Kidney tubule cell (primary cell): Measurements from ENCODE around the gene EDARADD.
"Not testable (repeated sequence)": the region's sequence is repeated elsewhere in the genome, so short reads cannot be mapped to it uniquely, and the experiment has no call there.

ENCODE experiments used
- DNase-seq: peaks from one replicate; pipeline ENCODE4 v3.0.0-alpha.2; 2018; ENCODE audit warnings: low spot score

EDARADD gene

DNA sequence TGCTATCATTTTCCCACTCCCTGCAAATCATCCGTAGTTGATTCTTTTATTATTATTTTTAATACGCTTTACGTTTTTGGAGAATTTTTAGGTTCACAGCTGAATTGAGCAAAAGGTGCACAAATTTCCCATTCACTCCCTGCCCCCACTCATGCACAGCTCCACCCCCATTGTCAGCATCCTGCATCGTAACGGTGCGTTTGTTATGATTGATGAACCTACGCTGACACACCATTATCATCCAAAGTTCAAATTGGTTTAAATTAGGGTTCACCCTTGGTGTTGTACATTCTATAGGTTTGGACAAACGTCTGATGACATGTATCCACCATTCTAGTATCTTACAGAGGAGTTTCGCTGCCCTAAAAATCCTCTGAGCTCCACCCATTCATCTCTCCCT, 44.5 kb downstream of the EDARADD start:
- DNase-seq = no peak

DNA sequence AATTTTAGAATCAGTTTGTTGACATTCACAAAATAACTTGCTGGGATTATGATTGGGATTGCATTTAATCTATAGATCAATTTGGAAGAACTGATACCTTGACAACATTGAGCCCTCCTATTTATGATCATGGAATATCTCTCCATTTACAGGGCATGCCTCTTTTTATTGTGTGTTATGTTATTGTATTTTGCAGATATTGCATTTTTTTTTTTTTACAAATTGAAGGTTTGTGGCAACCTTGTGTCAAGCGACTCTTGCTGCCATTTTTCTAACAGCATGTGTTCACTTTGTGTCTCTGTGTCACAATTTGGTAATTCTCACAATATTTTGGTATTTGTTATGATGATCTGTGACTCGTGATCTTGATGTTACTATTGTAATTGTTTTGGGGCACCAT, 46.3 kb downstream of the EDARADD start:
- no peak for DNase-seq

DNA sequence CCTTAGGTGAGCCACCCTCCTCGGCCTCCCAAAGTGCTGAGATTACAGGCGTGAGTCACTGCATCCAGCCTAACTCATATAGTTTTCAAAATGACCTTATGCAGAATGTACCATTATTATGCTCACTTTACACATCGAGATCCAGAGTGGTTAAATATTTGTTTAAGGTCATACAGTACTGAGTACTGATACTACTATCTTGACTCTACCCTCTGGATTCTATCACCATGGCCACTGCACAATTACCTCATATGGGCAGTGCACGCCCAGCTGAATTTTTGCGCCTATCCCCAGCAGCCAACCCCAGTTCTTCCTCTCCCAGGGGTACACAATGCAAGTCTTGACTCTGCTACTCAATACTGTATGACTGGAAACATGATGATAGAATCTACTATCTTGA, 56.7 kb downstream of the EDARADD start:
- DNase-seq = no peak

DNA sequence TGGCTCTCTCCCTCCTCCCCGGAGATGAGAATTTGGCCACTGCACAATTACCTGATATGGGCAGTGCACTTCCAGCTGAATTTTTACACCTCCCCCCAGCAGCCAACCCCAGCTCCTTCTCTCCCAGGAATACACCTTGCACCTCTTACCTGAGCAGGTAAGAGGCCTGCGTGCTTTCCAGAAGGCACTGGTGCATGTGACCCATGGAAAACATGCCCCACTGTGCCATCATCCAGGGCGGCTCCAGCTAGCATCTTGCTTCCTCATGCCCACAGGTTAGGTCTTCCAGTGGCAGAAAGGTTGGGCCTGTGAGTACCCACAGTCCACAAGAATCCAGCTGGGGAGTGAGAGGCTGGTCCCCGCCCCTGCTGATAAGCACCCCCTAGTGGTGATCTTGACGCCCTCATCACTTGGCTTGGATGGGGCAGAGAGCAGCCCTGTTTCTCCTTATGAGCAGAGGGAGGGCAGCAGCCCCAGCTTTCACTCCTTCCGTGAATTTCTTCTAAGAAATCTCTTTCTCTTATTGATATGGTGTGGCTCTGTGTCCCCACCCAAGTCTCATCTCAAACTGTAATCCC, 57.8 kb downstream of the EDARADD start:
- DNase-seq = peak; percentile 23

DNA sequence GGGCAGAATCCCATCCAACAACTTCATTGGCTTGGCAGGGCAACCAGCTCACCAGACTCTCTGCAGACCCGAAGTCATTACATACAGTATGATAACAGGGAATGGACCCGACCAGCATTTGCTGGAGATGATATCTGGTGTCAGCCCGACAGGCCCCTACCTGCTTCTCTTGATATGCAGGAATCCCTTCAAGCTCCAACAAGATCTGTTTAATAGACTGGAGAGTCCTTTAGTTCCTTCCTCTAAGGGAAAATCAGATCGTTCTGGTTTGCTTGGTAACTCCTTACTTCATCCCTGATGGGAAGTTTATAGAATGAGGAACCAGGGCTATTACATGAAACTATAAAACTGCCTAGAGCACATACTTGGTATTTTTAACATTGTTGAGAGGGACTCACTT, 61.2 kb downstream of the EDARADD start:
- no peak for DNase-seq

DNA sequence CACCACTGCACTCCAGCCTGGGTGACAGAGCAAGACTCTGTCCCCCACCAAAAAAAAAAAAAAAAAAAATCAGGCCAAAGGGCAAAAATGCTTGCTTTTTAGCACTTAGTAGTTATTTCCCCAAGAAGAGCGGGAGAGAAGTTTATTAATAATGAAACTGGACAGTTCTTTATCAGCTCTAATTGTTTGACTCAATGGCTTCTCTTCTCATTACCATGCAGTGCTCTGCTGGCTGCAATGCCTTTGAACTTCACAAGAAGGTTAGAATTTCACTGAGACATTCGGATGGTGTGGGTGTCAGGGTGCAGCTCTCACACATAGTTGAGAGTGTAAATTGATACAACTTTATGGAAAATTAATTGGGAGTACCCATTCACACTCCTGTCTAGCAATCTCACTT, 63.7 kb downstream of the EDARADD start:
- DNase-seq = no peak

DNA sequence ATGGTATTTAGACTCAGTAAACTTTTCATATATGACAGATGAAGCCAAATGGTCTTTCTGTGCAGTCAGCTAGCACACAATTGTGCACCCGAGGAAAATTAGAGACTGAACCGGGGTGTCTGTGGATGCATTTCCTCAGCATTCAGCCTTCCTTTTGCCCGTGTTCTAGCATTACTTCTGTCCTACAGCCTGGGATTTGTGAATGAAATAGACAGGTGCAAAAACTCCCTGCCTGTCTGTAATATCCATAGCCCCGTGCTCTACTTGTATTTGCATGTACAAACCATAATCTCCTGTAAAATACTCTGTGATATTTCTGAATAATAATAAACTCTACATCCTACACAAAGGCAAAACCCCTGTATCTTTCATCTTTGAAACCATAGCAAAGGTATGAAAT, 64.9 kb downstream of the EDARADD start:
- DNase-seq = no peak

DNA sequence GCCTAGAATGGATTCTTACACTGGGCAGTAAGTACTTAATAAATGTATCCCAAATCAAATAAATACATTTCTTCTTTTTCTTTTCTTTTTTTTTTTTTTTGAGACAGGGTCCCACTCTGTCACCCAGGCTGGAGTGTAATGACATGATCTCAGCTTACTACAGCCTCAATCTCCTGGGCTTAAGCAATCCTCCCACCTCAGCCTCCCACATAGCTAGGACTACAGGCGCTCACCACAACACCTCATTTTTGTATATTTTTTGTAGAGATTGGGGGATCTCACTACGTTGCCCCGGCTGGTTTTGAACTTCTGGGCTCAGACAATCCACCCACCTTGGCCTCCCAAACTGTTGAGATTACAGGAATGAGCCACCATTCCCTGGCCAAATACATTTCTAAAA, 66.0 kb downstream of the EDARADD start:
- DNase-seq = no peak

DNA sequence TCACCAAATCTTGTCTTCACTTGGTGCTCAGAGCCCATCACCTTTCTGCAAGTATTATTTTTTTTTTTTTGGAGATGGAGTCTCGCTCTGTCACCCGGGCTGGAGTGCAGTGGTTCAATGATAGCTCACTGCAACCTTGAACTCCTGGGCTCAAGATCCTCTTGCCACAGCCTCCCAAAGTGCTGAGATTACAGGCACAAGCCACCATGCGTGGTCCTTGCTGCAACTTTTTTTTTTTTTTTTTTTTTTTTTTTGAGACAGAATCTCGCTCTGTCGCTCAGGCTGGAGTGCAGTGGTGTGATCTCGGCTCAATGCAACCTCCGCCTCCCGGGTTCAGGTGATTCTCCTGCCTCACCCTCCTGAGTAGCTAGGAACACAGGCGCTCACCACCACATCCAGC, 70.1 kb downstream of the EDARADD start:
- DNase-seq = not testable (repeated sequence)

DNA sequence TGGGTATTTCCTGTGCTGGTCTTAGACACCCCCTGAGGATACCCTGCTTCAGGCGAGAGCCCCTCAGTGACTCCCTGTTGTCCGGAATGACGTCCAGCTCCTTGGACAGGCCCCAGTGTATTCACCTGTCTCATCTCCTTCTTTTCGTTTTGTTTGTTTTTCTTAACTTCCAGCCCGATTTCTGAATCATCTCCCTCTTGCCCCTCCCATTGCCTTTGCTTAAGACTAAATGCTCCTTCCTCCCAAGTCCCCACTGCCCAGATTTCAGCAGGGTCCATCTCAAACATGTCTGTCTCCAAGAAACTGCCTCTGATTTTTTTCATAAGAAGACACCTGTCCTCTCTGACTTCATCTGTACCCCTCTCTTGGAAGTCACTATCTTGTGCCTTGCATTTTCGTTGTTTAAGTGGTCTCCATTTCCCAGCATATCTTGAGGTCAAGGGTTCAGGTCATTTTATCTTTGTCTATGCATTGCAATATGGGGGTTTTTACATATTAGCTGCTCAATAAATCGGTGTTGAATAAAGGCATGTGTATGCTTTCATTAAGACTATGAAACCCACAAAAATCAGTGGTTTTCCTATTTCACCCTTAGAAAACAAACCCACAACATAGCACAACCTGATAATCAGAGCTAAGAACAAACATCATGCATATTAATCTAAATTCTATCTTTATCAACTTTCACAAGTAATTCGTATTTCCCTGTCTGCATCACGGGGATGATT, 71.3 kb downstream of the EDARADD start:
- no peak for DNase-seq

DNA sequence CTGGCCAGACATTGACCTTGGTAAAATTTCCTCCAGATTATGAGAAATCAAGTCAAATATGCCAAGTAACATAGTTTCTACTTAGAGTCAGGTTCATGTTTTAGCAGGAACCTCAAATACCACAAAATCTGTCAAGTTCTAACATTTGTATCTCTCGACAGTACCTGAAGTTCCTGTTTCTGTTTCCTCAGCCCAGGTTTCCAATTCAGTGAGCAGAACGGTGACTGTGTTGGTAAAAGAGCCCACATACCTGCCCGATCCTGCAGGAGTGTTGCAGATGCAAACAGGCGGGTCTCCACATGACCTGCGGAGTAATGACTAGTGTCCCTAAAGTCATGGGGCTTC, 71.8 kb downstream of the EDARADD start:
- DNase-seq = peak; percentile 48

DNA sequence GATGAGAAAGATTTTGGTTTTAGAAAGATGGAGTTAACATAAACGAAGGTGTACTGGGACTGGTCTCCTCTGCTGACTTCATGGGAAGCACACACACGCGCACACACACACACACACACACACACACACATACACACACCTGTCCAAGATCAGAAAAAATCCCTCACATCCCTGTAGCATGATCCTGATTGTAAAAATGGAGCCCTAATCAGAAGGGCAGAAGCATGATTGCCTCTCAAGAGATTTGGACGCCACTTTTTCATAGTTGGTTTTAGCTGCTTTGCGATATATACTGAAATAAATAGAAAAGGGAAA, 73.2 kb downstream of the EDARADD start:
- no peak for DNase-seq

DNA sequence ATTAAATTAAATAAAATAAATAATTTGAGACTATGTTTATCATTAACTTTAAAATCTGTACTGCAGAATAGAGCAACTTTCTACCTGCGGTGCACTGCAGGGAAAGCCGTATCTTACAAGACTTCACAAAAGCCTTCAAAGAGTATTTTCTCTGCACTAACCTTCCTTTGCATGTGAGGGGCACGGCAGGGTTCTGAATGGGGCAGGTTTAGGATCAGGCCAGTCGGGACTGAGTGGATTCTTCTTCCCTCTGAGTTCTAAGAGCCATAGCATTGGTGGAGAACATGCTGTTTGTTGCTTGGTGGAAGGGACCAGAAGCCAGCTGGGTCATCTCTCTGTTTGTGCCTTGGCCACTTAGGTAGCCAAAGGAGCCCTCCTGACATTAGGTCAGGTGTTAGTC, 74.5 kb downstream of the EDARADD start:
- no peak for DNase-seq

DNA sequence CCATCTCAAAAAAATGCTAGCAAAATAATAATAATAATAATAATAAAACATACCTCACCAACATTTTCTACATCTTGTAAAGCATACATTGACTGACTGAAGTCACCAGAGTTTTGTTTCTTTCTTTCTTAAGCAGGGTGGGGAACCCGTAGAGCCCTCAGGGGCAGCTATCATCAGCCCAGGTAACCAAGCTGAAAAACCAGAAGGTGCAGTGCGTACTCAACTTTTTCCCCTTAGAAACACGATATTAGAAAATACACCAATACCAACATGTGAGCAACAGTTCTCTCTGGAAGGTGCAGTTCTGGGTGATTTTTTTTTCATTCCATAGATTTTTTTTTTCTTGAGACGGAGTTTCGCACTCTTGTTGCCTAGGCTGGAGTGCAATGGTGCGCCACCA, 75.4 kb downstream of the EDARADD start:
- no peak for DNase-seq

DNA sequence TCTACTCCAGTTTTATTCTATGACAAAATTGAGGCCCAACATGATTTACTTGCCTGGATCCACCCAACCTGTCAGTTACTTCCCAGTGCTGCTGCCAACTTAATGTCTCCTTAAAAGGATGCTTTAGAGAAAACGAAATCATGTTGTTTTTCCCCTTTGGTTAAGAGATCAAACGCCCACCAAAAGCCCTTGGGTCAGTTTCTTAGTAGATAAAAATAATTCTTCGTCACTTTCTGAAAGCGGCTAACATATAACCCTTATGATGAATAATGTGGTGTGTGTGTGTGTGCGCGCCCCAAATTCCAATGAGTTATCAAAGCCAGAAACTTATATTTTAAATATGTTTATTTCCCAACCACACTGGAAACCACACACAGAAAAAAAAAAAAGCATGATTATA, 77.0 kb downstream of the EDARADD start:
- DNase-seq = no peak

DNA sequence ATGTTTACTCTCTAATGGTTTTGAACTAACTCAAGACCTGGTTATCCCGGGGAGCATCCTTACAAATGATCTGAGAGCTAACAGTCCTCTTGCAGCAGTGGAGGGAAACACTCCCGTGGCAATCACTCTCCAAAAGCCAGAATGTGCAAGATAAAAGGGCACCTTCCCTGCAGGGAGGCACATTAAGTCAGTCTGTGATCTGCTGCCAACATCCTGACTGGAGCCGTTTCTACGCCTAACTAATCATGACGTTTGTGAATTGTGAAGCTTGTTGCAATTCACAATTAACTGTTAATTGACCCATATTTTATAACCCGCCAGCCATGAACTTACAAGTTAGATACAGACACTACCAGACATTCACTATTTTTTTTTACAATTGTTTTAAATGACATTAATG, 77.6 kb downstream of the EDARADD start:
- no peak for DNase-seq

DNA sequence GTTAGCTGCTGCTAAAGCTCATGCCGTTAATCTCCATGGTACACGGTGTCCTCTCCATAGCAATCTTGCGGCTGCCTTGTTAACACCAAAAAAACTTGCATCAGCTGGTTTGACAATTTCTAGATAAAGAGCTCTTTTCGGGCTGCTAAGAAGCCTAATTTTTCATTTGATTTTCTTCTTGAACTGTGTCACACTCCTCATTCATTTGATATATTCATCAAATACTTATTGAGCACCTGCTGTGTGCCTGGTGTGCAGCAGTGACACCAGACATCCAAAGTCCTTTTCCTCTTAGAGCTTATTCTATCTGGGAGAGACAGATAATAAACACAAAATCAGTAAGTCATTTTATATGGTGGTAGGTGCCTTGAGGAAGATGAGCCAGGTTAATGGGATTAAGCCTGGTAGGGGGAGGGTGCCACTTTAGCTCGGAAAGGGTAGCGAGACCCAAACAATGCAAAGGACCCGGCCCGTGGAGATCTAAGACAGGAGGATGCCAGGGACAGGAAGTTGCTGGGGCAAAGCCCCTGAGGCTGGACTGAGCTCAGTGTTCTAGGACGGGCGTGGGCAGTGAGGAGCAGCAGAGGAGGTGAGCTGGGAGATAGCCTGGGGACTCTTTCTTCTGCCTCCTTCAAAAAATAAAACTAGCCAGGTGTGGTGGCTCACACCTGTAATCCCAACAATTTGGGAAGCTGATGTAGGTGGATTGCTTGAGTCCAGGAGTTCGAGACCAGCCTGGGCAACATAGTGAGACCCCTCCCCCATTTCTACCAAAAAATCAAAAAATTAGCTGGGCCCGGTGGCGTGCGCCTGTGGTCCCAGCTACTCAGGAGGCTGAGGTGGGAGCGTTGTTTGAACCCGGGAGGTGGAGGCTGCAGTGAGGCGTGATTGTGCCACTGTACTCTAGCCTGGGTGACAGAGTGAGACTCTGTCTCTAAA, 79.0 kb downstream of the EDARADD start:
- DNase-seq = no peak

DNA sequence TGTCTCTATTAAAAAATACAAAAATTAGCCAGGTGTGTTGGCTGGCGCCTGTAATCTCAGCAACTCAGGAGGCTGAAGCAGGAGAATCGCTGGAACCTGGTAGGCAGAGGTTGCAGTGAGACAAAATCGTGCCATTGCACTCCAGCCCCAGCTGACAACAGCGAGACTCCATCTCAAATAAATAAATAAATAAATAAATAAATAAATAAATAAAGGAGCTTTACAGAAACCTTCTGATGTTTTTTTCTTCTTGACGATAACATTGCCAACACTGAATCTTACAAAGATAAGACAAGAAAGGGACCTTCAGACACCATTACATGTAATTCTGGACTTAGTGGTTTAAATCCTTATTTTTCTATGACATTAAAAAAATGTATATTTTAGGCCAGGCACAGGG, 81.9 kb downstream of the EDARADD start:
- DNase-seq = no peak

DNA sequence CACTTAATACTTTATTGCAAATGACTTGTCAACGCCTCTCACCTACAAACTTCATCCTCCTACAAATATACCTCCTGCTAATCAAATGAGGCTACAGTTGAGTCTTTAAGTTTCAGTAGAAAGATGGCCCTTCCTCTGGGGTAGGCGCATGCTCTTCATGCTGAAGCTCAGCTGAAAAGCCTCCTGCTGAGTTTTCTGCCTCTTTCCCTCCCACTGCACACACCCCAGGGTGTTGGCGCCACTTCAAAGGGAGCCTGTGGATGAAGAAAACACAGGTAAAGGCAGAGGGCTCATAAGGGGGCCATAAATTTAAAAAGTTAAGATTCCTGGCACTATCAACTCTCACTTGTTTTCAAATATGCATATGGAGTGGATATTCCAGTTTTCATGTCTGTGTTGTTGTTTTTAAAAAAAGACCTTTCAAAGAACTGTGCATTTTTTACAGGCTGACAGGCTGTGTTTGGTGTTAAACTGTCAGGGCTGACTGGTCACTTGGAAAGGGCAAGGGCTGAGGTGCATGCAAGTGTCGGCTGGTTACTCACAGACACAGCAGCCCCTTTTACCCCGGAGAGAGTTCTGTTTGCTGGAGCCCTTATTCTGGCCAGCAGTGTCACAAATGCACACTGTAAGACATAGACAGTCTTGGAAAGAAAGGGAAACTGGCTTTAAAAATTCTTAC, 86.8 kb downstream of the EDARADD start:
- peak; percentile 25 for DNase-seq

DNA sequence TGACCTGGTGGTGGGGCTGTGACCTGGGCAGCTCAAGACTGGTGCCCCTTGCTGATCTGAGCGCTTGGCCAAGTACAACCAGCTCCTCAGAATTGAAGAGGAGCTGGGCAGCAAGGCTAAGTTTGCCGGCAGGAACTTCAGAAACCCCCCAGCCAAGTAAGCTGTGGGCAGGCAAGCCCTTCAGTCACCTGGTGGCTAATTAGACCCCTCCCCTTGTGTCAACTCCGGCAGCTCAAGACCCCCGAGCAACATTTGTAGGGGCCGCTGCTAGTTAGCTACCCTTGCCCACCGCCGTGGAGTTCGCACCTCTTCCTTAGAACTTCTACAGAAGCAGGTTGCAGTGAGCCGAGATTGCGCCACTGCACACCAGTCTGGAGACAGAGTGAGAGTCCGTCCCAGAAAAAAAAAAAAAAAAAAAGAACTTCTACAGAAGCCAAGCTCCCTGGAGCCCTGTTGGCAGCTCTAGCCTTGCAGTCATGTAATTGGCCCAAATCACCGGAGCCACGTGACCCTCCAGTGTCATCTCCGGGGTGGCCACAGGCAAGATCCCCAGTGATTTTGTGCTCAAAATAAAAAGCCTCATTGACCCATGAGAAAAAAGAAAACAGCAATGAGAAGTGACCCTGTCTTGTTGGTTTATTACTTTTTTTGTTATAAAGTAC, 90.4 kb downstream of the EDARADD start:
- DNase-seq = no peak

DNA sequence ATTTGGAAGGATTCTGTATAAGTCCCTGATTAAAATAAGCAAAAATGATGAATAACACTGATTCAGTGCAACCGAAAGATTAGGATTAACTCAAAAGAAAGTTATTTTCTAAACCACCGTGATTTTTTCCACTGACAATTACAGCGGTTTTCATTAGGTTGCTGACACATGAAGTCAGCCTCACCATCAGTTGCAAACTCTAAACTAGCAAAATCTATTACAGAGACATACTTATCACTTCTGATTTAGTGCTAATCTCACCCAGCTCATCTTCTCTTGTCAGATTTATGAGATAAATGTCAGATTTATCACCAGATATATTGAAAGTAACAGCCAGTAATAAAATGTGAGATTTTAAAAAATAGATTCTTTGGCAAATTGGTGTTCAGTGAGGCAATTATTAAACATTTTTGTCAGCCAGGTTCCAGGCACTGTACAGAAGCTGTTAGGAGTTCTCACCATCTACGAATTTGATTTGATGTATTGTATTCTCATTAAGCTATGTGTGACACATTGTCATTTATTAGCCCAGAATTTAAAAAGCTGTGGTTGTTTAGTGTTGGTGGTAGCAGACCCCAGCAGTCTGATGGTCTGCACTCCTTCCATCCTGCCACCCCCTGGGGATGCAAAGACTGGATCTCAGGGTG, 92.4 kb downstream of the EDARADD start:
- no peak for DNase-seq

DNA sequence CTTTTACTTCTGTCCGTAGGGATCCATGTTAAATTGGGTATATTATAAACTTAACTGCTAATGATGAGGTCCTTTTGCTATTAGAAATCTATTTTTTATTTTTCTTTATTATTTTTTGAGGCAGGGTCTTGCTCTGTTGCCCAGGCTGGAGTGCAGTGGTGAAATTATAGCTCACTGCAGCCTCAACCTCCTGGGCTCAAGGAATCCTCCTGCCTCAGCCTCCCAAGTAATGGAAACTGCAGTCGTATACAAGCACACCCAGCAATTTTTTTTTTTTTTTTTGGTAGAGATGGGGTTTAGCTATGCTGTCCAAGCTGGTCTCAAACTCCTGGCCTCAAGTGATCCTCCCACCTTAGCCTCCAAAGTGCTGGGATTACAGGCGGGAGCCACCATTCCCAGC, 95.1 kb downstream of the EDARADD start:
- not testable (repeated sequence) for DNase-seq
